Adrenal gland (tissue), 12 donors: Measurements from ENCODE around the gene USF3. TPM values are rescaled to one million over a fixed set of nuclear protein-coding genes. Genes with fewer than 3 reads are reported as not detected.

ENCODE experiments used
- DNase-seq, 7 donors: peaks; one replicate each; pipeline ENCODE4 v3.0.0-alpha.2; 2019 to 2020
- H3K27ac ChIP-seq, 5 donors: fragments of 200-600 bp; sonication (generic) in 4 of 5; 1 replicate in 3 of 5; 2 replicates in 2 of 5; pipeline versions ENCODE4 v1.5.1 to v1.8.0; 2016 to 2020; ENCODE audit warnings: mild to moderate bottlenecking in 1 of 5
- H3K27me3 ChIP-seq: fragments of 200-600 bp; 2 replicates; pipeline ENCODE4 v1.8.0; 2021
- H3K36me3 ChIP-seq, 2 donors: fragments of 200-600 bp; replicated peaks in 1 of 2; 1 replicate in 1 of 2; 2 replicates in 1 of 2; pipeline versions ENCODE4 v1.5.1 to v1.8.0; 2018 to 2022
- H3K4me1 ChIP-seq, 2 donors: fragments of 200-600 bp; replicated peaks in 1 of 2; 1 replicate in 1 of 2; 2 replicates in 1 of 2; pipeline versions ENCODE4 v1.5.1 to v1.8.0; 2018 to 2021
- H3K4me3 ChIP-seq, 4 donors: fragments of 200-600 bp; sonication (generic) in 3 of 4; one replicate each; pipeline ENCODE4 v1.5.1; 2016 to 2018
- H3K9me3 ChIP-seq, 3 donors: fragments of 200-600 bp; sonication (generic) in 1 of 3; replicated peaks in 1 of 3; 1 replicate in 2 of 3; 2 replicates in 1 of 3; pipeline versions ENCODE4 v1.5.1 to v1.8.0; 2016 to 2021
- POLR2A ChIP-seq, 2 donors: fragments of 450-650 bp; IDR thresholded peaks; one replicate each; pipeline ENCODE4 v1.6.1; 2017; ENCODE audit warnings: antibody characterized with exemption in 2 of 2, mild to moderate bottlenecking in 2 of 2, moderate library complexity in 1 of 2
- WGBS, 4 donors: extraction: QIAGEN DNeasy Blood & Tissue Kit in 2 of 4; methylation state at CpG; one replicate each; pipeline versions ENCODE4 v1.1.5 to v1.1.7; 2013 to 2017; 5-methylcytosine and 5-hydroxymethylcytosine counted together
- intact Hi-C, 2 donors: fragments of 100-400 bp; cut with DNase I; formaldehyde crosslinking; loops; one replicate each; pipeline versions ENCODE4 v1.14.1 to v1.15.0; 2022 to 2023
- polyA plus RNA-seq, 3 donors: library from polyadenylated mRNA; stranded (reverse); fragments of 200-250 nt in 2 of 3; fragments of 350-450 nt in 1 of 3; fragmentation: Illumina TruSeq in 1 of 3; extraction: RNeasy Lipid Tissue Mini Kit (QIAGEN cat#74804) in 1 of 3; gene quantifications; one replicate each; pipeline ENCODE4 v1.2.3, GENCODE V29; 2013 to 2014
- total RNA-seq, 9 donors: library from RNA; depleted of rRNA in 4 of 9; stranded (reverse); fragments of >200 nt in 4 of 9; fragments of 120-200 nt in 1 of 9; fragmentation: NEBNext Ultra II Directional in 1 of 9; extraction: Animal tissue kit (Norgen Biotek cat#: 25700) in 1 of 9; gene quantifications; one replicate each; pipeline versions ENCODE4 v1.1.0 to v1.2.4, GENCODE V29; 2013 to 2023
- TF ChIP-seq, protein P1 (sequence below), 6 experiments: fragments of 450-650 bp in 4 of 6; fragments of 200-600 bp in 2 of 6; sonication (generic) in 1 of 6; IDR thresholded peaks; 1 replicate in 5 of 6; 2 replicates in 1 of 6; pipeline versions ENCODE4 v1.5.1 to v1.8.0; 2016 to 2021; ENCODE audit warnings: antibody characterized with exemption in 6 of 6, mild to moderate bottlenecking in 2 of 6, moderate library complexity in 1 of 6
- donor health status: healthy with polysubstance abuse.
- donor health status: Bipolar disorder and iron deficiency.
- donor health status: DM: yes; HTN: yes; CAD: no.
- donor health status: DM: no; HTN: no; CAD: no.
- donor health status: DM: no; HTN: no; CAD: no.
- donor health status: DM: yes; HTN: yes; CAD: no.

The USF3 gene
- total and polyA plus RNA-seq, 12 donors, result 3.9 to 22.4 (median 14.4) TPM

DNA sequence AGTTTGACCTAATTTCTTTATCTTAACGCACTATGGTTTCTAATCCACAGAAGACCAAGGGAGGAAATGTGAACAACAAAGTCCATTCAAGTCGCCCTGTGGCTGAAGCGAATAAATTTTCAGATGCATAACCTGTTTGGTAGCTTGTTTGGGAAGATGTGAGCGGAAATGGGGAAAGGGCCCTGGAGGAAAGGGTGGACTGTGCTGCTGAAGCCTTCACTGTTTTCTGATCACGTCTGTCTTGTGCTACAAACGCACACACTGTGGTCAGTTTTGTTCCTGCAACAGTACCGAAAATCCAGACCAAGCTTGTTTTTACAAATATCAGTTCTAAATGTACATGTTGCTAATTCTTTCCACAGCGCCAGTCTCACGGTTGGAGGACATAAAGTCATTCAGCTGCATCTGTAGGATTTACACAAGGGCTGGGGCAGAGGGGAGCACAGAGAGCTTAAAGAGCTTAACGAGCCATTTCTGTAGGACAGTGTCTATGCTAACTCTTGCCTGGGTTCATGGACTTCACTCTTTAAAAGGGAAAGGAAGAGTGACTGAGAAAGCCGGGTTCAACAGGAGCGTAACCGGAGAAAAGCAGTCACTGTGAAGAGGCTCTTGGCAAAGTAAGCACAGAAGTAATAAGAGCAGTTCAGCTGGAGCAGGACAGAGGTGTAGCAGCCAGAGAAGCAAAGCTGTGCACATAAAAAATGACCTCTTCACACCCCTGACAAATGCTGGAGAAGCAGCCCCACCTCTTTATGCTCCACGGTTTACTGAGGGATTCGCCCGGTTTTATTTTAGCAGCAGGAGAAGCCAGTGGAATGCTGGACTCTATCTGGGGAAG lies 66.6 kb downstream of the USF3 start:
- 81 to 82% (median 82%) methylated on average over 16 of the region's 16 CpGs for WGBS, 4 donors

DNA sequence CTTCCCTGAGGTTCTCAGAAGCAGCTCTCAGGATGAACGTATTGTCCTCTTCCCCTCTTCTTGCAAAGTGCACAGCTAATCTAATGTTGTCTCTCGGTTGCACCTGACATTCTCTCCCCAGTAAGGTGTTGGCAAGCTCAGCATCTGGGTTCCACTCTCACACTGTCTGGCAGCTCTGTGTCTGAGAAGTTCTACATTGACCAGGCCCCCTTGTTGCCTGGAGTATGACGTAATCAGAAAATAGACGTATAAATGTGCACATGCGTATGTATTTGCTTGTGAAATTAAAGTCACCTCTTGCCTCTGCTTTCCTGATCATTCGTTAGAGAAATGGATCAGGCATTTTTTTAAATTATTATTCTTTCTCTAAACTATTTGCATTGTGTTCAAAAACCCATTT lies 67.7 kb downstream of the USF3 start:
- no peaks in the 10 kb centered on the region for H3K9me3 ChIP-seq
- DNase-seq, result peak in 1 of 7 donors; percentile 59
- no peak overlapping the region for H3K27ac ChIP-seq
- intact Hi-C loops, result loop anchor here in 1 of 2 donors (5.0 kb wide), 1 partner anchor 136 kb away; no protein-coding TSS in a partner anchor
- no peaks in the 10 kb centered on the region for H3K27me3 ChIP-seq
- peaks cover 0 to 3% of the 10 kb centered on the region in 2 donors for H3K4me1 ChIP-seq
- no peaks in the 10 kb centered on the region for H3K36me3 ChIP-seq
- TF ChIP-seq, protein P1, sequence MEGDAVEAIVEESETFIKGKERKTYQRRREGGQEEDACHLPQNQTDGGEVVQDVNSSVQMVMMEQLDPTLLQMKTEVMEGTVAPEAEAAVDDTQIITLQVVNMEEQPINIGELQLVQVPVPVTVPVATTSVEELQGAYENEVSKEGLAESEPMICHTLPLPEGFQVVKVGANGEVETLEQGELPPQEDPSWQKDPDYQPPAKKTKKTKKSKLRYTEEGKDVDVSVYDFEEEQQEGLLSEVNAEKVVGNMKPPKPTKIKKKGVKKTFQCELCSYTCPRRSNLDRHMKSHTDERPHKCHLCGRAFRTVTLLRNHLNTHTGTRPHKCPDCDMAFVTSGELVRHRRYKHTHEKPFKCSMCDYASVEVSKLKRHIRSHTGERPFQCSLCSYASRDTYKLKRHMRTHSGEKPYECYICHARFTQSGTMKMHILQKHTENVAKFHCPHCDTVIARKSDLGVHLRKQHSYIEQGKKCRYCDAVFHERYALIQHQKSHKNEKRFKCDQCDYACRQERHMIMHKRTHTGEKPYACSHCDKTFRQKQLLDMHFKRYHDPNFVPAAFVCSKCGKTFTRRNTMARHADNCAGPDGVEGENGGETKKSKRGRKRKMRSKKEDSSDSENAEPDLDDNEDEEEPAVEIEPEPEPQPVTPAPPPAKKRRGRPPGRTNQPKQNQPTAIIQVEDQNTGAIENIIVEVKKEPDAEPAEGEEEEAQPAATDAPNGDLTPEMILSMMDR (IDR thresholded peaks at IDR 0.05), result no peak
- TF ChIP-seq POLR2A (IDR thresholded peaks at IDR 0.05), result no peak
- H3K4me3 ChIP-seq, result no peak overlapping the region
- WGBS, 4 donors, result 79 to 92% (median 88%) methylated on average over 6 of the region's 6 CpGs

More for the DNA sequence above, 66.6 kb downstream of the USF3 start:
- no peak overlapping the region for H3K4me3 ChIP-seq
- peaks cover 0 to 3% of the 10 kb centered on the region in 2 donors for H3K4me1 ChIP-seq
- H3K27ac ChIP-seq, result no peak overlapping the region
- no peaks in the 10 kb centered on the region for H3K27me3 ChIP-seq
- TF ChIP-seq POLR2A (IDR thresholded peaks at IDR 0.05), result no peak
- TF ChIP-seq, protein P1 (IDR thresholded peaks at IDR 0.05), result no peak
- intact Hi-C loops, result loop anchor here in 1 of 2 donors (5.0 kb wide), 1 partner anchor 138 kb away; no protein-coding TSS in a partner anchor
- DNase-seq, result no peak
- no peaks in the 10 kb centered on the region for H3K9me3 ChIP-seq
- no peaks in the 10 kb centered on the region for H3K36me3 ChIP-seq

DNA sequence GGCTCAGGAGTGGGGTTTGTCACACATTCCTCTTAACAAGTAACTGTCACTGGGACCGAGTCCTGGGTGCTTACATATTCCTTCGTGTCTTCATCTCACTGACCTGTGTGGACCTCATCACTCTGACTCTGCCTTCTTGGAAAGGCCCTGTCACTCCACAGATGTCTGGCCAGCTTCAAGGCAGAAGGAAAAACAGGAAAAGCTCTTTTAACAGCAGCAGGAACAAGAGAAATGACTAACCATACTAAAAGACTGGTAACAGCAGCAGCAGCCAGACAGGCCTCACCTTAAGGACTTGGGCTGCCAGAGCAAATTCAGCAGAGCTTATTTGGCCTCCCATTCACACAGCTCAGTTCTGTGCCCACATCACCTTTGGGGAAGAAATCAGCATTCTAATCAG lies 68.1 kb downstream of the USF3 start:
- DNase-seq, result no peak
- Histone ChIP-seq H3K36me3 (no peaks in the 10 kb centered on the region), H3K27me3 (no peaks in the 10 kb centered on the region), H3K27ac (no peak overlapping the region), H3K4me3 (no peak overlapping the region), H3K9me3 (no peaks in the 10 kb centered on the region), H3K4me1 (peaks cover 0 to 3% of the 10 kb centered on the region in 2 donors)
- 79 to 100% (median 87%) methylated on average over 2 of the region's 2 CpGs for WGBS, 4 donors
- intact Hi-C loops, result loop anchor here in 1 of 2 donors (5.0 kb wide), 1 partner anchor 136 kb away; no protein-coding TSS in a partner anchor
- TF ChIP-seq POLR2A (IDR thresholded peaks at IDR 0.05), result no peak
- TF ChIP-seq, protein P1 (IDR thresholded peaks at IDR 0.05), result no peak

DNA sequence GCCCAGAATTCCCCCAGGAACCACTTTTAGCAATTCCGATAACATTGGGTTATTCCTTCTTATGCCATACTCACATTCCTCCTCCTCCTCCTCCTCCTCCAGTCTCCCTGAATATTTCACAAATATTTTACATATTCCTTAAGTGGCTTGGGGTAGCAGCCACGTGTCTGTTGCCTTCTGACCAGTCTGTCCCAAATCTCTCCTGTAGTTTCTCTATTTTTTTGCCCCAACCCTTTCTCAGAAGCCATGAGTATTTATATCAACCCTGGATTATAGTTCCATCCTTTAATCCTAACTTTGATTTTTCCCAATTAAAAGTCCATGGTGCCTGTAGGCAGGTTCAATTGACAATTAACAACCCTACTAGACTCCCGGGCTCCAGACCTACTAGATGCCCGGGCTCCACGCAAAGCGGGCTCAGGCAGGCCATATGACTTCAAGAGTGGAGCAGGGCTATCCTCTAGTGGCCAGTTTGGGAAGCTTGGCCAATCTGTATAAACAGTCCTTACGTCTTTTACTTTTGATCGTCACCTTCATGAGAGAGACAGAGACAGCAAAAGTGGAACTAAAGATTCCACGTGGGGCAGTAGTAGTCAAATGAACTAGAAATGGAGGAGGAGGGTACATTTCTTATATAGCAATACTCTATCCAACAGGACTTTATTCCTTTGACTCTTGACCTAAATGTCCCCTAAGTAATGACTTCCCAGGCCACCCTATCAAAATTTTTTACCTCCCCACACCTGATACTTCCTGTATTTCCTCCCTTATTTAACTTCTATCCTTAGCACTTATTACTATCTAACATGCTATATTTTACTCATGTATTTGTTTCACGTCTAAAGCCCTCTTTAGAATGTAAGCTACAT lies 69.7 kb downstream of the USF3 start:
- Histone ChIP-seq H3K4me1 (peaks cover 0 to 3% of the 10 kb centered on the region in 2 donors), H3K4me3 (peak overlapping the region in 1 of 4 donors; percentile 23), H3K36me3 (no peaks in the 10 kb centered on the region), H3K27me3 (no peaks in the 10 kb centered on the region), H3K9me3 (no peaks in the 10 kb centered on the region), H3K27ac (no peak overlapping the region)
- intact Hi-C loops, result loop anchor here in 1 of 2 donors (5.0 kb wide), 1 partner anchor 134 kb away; no protein-coding TSS in a partner anchor
- DNase-seq, result peak; percentile 38 to 81 (median 56)
- TF ChIP-seq, protein P1 (IDR thresholded peaks at IDR 0.05), result peak; percentile 76 to 93 (median 85)
- TF ChIP-seq POLR2A (IDR thresholded peaks at IDR 0.05), result no peak
- WGBS, 4 donors, result 21 to 23% (median 22%) methylated on average over 10 of the region's 10 CpGs
